Kidney (tissue), 14 donors: Measurements from ENCODE around the gene NSMCE1. TPM values are rescaled to one million over a fixed set of nuclear protein-coding genes. Genes with fewer than 3 reads are reported as not detected.

Experiments
- DNase-seq, 5 donors: peaks; one replicate each; pipeline ENCODE4 v3.0.0-alpha.2; 2013 to 2020
- FAIRE-seq: peaks from 2 replicates; lab custom pipeline; 2012; peaks lifted over from hg19 to GRCh38; lab: Jason Lieb, UNC
- H3K27ac ChIP-seq, 2 donors: one replicate each; pipeline ENCODE4 v1.7.0; 2013; ENCODE audit warnings: low read depth in 2 of 2, low read length in 2 of 2, inconsistent platforms in 1 of 2
- H3K27me3 ChIP-seq: one replicate; pipeline ENCODE4 v1.7.1; 2013; ENCODE audit warnings: low read length, inconsistent platforms; ENCODE audit not compliant: control insufficient read depth, insufficient read depth
- H3K36me3 ChIP-seq, 3 donors: one replicate each; pipeline versions ENCODE4 v1.7.0 to v1.7.1; 2013; ENCODE audit warnings: low read length in 3 of 3, control low read depth in 1 of 3, inconsistent platforms in 1 of 3; ENCODE audit not compliant: insufficient read depth in 3 of 3, control insufficient read depth in 2 of 3
- H3K4me1 ChIP-seq, 3 donors: one replicate each; pipeline versions ENCODE4 v1.7.0 to v1.7.1; 2013; ENCODE audit warnings: low read length in 3 of 3, inconsistent platforms in 1 of 3, low read depth in 1 of 3; ENCODE audit not compliant: control insufficient read depth in 2 of 3, insufficient read depth in 2 of 3
- H3K4me3 ChIP-seq, 3 donors: one replicate each; pipeline versions ENCODE4 v1.7.0 to v1.8.1; 2013; ENCODE audit warnings: low read length in 3 of 3, control low read depth in 1 of 3, inconsistent platforms in 1 of 3
- H3K9ac ChIP-seq, 3 donors: one replicate each; pipeline versions ENCODE4 v1.7.0 to v1.7.1; 2013; ENCODE audit warnings: low read length in 3 of 3, control low read depth in 1 of 3, inconsistent platforms in 1 of 3
- H3K9me3 ChIP-seq, 3 donors: one replicate each; pipeline versions ENCODE4 v1.7.0 to v1.7.1; 2013; ENCODE audit warnings: low read length in 3 of 3, control low read depth in 1 of 3, inconsistent platforms in 1 of 3; ENCODE audit not compliant: control insufficient read depth in 2 of 3, insufficient read depth in 1 of 3
- CTCF ChIP-seq: IDR thresholded peaks from 3 replicates; pipeline ENCODE4 v1.5.1; 2012; ENCODE audit warnings: mild to moderate bottlenecking, moderate library complexity, borderline replicate concordance; ENCODE audit not compliant: insufficient read depth; ENCODE audit errors: extremely low read depth
- intact Hi-C: fragments of 100-400 bp; cut with DNase I; formaldehyde crosslinking; loops from one replicate; pipeline ENCODE4 v1.11.1; 2022
- polyA plus RNA-seq: library from polyadenylated mRNA; stranded (reverse); fragments of 350-450 nt; fragmentation: Illumina TruSeq; extraction: RNeasy Lipid Tissue Mini Kit (QIAGEN cat#74804); gene quantifications from one replicate; pipeline ENCODE4 v1.2.3, GENCODE V29; 2014; ENCODE audit warnings: low read depth, low replicate concordance; ENCODE audit not compliant: insufficient read depth
- total RNA-seq: library from RNA; stranded (reverse); fragmentation: NEBNext Ultra II Directional; extraction: Animal tissue kit (Norgen Biotek cat#: 25700); gene quantifications from one replicate; pipeline ENCODE4 v1.2.1, GENCODE V29; 2021
- donor health status: control.
- donor health status: control.
- donor health status: control.
- donor health status: control.
- donor health status: control.
- donor health status: DM: yes; HTN: yes; CAD: no.
- donor health status: Normal renal cell carcinoma (clear cell type).

Gene NSMCE1
- total and polyA plus RNA-seq, 2 donors from 2014 or later = 72.1 to 145 TPM

- H3K36me3 ChIP-seq = no peaks in the 10 kb centered on the region
- no peaks in the 10 kb centered on the region for H3K27me3 ChIP-seq
- H3K9me3 ChIP-seq = peaks cover 0 to 5% (median 0%) of the 10 kb centered on the region in 3 donors
- intact Hi-C loops = no loop called here
- no peak overlapping the region for H3K27ac ChIP-seq
- FAIRE-seq (no peak), DNase-seq (no peak)
- TF ChIP-seq CTCF = no peak
- no peaks in the 10 kb centered on the region for H3K4me1 ChIP-seq
- H3K4me3 ChIP-seq = no peak overlapping the region
- H3K9ac ChIP-seq = no peak overlapping the region
Measured at GRCh38 chr16:27185776-27186130, 82.8 kb downstream of the NSMCE1 start.

GRCh38 chr16:27182906-27183405 lies 85.6 kb downstream of the NSMCE1 start:
- FAIRE-seq (no peak), DNase-seq (no peak)
- no peaks in the 10 kb centered on the region for H3K36me3 ChIP-seq
- peaks cover 0 to 5% (median 0%) of the 10 kb centered on the region in 3 donors for H3K9me3 ChIP-seq
- H3K4me1 ChIP-seq = peaks cover 0 to 2% (median 0%) of the 10 kb centered on the region in 3 donors
- TF ChIP-seq CTCF = no peak
- H3K27me3 ChIP-seq = no peaks in the 10 kb centered on the region
- no peak overlapping the region for H3K27ac ChIP-seq
- no peak overlapping the region for H3K4me3 ChIP-seq
- no peak overlapping the region for H3K9ac ChIP-seq
- intact Hi-C loops = no loop called here

GRCh38 chr16:27181019-27181790 lies 87.4 kb downstream of the NSMCE1 start:
- FAIRE-seq = no peak
- no peak for TF ChIP-seq CTCF

More at GRCh38 chr16:27181019-27181790, 87.4 kb downstream of the NSMCE1 start:
- DNase-seq = no peak
- intact Hi-C loops = no loop called here
- Histone ChIP-seq H3K36me3 (no peaks in the 10 kb centered on the region), H3K9ac (no peak overlapping the region), H3K4me3 (no peak overlapping the region), H3K27me3 (no peaks in the 10 kb centered on the region), H3K9me3 (peaks cover 0 to 5% (median 0%) of the 10 kb centered on the region in 3 donors), H3K27ac (no peak overlapping the region), H3K4me1 (peaks cover 0 to 2% (median 0%) of the 10 kb centered on the region in 3 donors)
